ENCODE measurements around the gene USP53.

Gene USP53

DNA sequence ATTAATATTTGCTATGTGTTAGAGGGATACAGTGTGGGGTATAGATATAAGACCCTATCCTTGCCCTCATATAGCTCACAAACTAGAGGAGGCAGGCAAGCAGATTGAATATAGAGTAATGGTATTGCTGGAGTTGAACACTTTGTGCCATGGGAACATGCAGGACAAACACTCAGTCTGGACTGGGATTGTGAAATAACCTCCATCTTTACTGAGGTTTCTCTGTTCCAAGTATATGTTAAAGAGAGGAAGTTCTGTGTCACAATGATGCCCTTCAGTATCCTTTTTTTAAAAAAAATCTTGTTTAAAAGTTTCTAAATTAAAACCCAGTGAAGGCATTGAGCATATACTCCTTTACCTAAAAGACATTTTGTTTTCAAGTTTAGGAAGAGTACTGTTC is 100.7 kb downstream of the USP53 start:
- Histone ChIP-seq H3K4me1 (ENCODE audit: control insufficient read depth, low read length) (peaks cover 3% of the 10 kb centered on the region; the same call in 1 of the 2 replicates), H3K36me3 (ENCODE audit: control insufficient read depth, low read length) (no peaks in the 10 kb centered on the region), H3K4me2 (ENCODE audit: low read length) (no peak overlapping the region), H3K27ac (ENCODE audit: low read depth, low read length) (no peak overlapping the region), H3K79me2 (ENCODE audit: control insufficient read depth, low read length) (no peaks in the 10 kb centered on the region), H4K20me1 (ENCODE audit: control insufficient read depth, insufficient read depth, low read depth, low read length) (no peaks in the 10 kb centered on the region), H3K4me3 (ENCODE audit: low read length) (no peak overlapping the region), H3F3A (ENCODE audit: control insufficient read depth, insufficient read depth) (no peaks in the 10 kb centered on the region), H3K27me3 (ENCODE audit: control insufficient read depth, low read length) (no peaks in the 10 kb centered on the region), H3K9me2 (replicated peaks; ENCODE audit: control insufficient read depth, low read length) (no peaks in the 10 kb centered on the region), H3K9me3 (ENCODE audit: control insufficient read depth, insufficient read depth, low read length) (no peaks in the 10 kb centered on the region)
- TF ChIP-seq, protein P1, sequence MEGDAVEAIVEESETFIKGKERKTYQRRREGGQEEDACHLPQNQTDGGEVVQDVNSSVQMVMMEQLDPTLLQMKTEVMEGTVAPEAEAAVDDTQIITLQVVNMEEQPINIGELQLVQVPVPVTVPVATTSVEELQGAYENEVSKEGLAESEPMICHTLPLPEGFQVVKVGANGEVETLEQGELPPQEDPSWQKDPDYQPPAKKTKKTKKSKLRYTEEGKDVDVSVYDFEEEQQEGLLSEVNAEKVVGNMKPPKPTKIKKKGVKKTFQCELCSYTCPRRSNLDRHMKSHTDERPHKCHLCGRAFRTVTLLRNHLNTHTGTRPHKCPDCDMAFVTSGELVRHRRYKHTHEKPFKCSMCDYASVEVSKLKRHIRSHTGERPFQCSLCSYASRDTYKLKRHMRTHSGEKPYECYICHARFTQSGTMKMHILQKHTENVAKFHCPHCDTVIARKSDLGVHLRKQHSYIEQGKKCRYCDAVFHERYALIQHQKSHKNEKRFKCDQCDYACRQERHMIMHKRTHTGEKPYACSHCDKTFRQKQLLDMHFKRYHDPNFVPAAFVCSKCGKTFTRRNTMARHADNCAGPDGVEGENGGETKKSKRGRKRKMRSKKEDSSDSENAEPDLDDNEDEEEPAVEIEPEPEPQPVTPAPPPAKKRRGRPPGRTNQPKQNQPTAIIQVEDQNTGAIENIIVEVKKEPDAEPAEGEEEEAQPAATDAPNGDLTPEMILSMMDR (IDR thresholded peaks at IDR 0.05; ENCODE audit: low read depth, low read length, poor library complexity, severe bottlenecking), result no peak
- no peak for TF ChIP-seq EZH2phosphoT487 (IDR thresholded peaks at IDR 0.05; ENCODE audit: borderline replicate concordance, low read length)

DNA sequence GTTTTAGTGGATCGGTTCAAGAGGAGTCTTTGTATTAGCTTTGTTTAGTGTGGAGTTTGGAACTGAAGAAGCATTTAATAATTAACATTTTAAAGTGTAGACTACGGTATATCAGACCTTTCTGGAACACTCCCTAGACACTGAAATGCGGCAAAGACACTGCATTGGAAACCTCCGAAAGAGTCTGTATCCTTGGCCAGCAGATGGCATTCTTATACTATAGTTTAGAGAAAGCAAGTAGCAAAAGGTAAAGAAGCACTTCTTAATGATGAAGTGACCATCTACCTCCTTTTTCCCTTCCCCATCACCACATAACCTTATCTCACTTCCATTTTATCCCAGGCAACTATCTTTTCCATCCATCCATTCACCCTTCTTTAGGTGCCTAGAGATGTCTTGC is 101.8 kb downstream of the USP53 start:
- Histone ChIP-seq H3K4me2 (ENCODE audit: low read length) (no peak overlapping the region), H3K9me2 (replicated peaks; ENCODE audit: control insufficient read depth, low read length) (no peaks in the 10 kb centered on the region), H3K36me3 (ENCODE audit: control insufficient read depth, low read length) (no peaks in the 10 kb centered on the region), H3K4me1 (ENCODE audit: control insufficient read depth, low read length) (peaks cover 3% of the 10 kb centered on the region; the same call in 1 of the 2 replicates), H3K4me3 (ENCODE audit: low read length) (no peak overlapping the region), H3K9me3 (ENCODE audit: control insufficient read depth, insufficient read depth, low read length) (no peaks in the 10 kb centered on the region), H3K27ac (ENCODE audit: low read depth, low read length) (no peak overlapping the region), H3K27me3 (ENCODE audit: control insufficient read depth, low read length) (no peaks in the 10 kb centered on the region), H3K79me2 (ENCODE audit: control insufficient read depth, low read length) (no peaks in the 10 kb centered on the region), H3F3A (ENCODE audit: control insufficient read depth, insufficient read depth) (no peaks in the 10 kb centered on the region), H4K20me1 (ENCODE audit: control insufficient read depth, insufficient read depth, low read depth, low read length) (no peaks in the 10 kb centered on the region)
- TF ChIP-seq, protein P1 (IDR thresholded peaks at IDR 0.05; ENCODE audit: low read depth, low read length, poor library complexity, severe bottlenecking), result peak; percentile 57
- TF ChIP-seq EZH2phosphoT487 (IDR thresholded peaks at IDR 0.05; ENCODE audit: borderline replicate concordance, low read length), result no peak

DNA sequence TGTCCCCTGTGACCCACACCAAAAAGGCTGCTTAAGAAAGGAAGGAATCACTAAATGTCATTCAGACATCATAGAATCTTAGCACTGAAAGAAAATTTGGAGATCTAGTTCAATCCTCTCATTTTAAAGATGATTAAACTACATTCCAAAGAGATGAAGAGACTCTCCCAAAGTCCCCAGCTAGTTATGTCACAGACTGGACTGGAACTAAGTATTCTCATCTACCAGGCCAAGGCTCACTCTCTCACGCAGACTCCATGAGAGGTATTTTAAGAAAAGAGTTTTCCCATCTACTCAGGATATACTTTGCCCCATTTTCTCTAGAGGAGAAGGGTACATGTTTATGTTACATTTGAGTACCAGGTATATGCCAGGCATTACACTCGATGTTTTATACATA is 102.5 kb downstream of the USP53 start:
- no peaks in the 10 kb centered on the region for H3K36me3 ChIP-seq (ENCODE audit: control insufficient read depth, low read length)
- H3K79me2 ChIP-seq (ENCODE audit: control insufficient read depth, low read length), result no peaks in the 10 kb centered on the region
- no peaks in the 10 kb centered on the region for H3F3A ChIP-seq (ENCODE audit: control insufficient read depth, insufficient read depth)
- H3K4me1 ChIP-seq (ENCODE audit: control insufficient read depth, low read length), result peaks cover 3% of the 10 kb centered on the region; the same call in 1 of the 2 replicates
- TF ChIP-seq, protein P1 (IDR thresholded peaks at IDR 0.05; ENCODE audit: low read depth, low read length, poor library complexity, severe bottlenecking), result no peak
- TF ChIP-seq EZH2phosphoT487 (IDR thresholded peaks at IDR 0.05; ENCODE audit: borderline replicate concordance, low read length), result no peak
- H3K27me3 ChIP-seq (ENCODE audit: control insufficient read depth, low read length), result no peaks in the 10 kb centered on the region
- H3K9me3 ChIP-seq (ENCODE audit: control insufficient read depth, insufficient read depth, low read length), result no peaks in the 10 kb centered on the region
- H4K20me1 ChIP-seq (ENCODE audit: control insufficient read depth, insufficient read depth, low read depth, low read length), result no peaks in the 10 kb centered on the region
- no peak overlapping the region for H3K27ac ChIP-seq (ENCODE audit: low read depth, low read length)
- no peak overlapping the region for H3K4me3 ChIP-seq (ENCODE audit: low read length)
- no peaks in the 10 kb centered on the region for H3K9me2 ChIP-seq (replicated peaks; ENCODE audit: control insufficient read depth, low read length)
- H3K4me2 ChIP-seq (ENCODE audit: low read length), result no peak overlapping the region
